Fibroblast of lung (primary cell): ENCODE measurements around the gene ASCC3. TPM values are rescaled to one million over a fixed set of nuclear protein-coding genes. Genes with fewer than 3 reads are reported as not detected.

Experiments
- DNase-seq, 2 donors: peaks; one replicate each; pipeline versions ENCODE4 v3.0.0 to v3.0.0-alpha.2; 2010; ENCODE audit warnings: low read depth in 2 of 2
- H2AFZ ChIP-seq: 2 replicates; pipeline ENCODE4 v1.5.1; 2012; ENCODE audit warnings: low read length, control low read depth, inconsistent platforms
- H3K27ac ChIP-seq: 2 replicates; pipeline ENCODE4 v1.5.1; 2011; ENCODE audit warnings: low read length, control low read depth; ENCODE audit not compliant: insufficient read depth
- H3K27me3 ChIP-seq: 2 replicates; pipeline ENCODE4 v1.5.1; 2011; ENCODE audit warnings: mild to moderate bottlenecking, low read length; ENCODE audit not compliant: control insufficient read depth, insufficient read depth
- H3K36me3 ChIP-seq: 2 replicates; pipeline ENCODE4 v1.5.1; 2011; ENCODE audit warnings: low read length; ENCODE audit not compliant: control insufficient read depth, insufficient read depth
- H3K4me1 ChIP-seq: 2 replicates; pipeline ENCODE4 v1.5.1; 2011; ENCODE audit warnings: low read length; ENCODE audit not compliant: control insufficient read depth, insufficient read depth; ENCODE audit errors: extremely low read depth
- H3K4me2 ChIP-seq: 2 replicates; pipeline ENCODE4 v1.5.1; 2011; ENCODE audit warnings: low read length, control low read depth; ENCODE audit not compliant: insufficient read depth; ENCODE audit errors: extremely low read depth
- H3K4me3 ChIP-seq, 4 experiments: fragments of 200-600 bp in 1 of 4; sonication (generic) in 1 of 4; replicated peaks in 1 of 4; 2 replicates each; pipeline ENCODE4 v1.5.1; 2011 to 2016; ENCODE audit warnings: low read length in 4 of 4, low read depth in 3 of 4, mild to moderate bottlenecking in 3 of 4, control low read depth in 2 of 4, inconsistent platforms in 1 of 4, mixed read lengths in 1 of 4; ENCODE audit not compliant: insufficient read depth in 1 of 4; ENCODE audit errors: control extremely low read depth in 1 of 4
- H3K79me2 ChIP-seq: 2 replicates; pipeline ENCODE4 v1.5.1; 2012; ENCODE audit warnings: mild to moderate bottlenecking, low read length, inconsistent platforms; ENCODE audit not compliant: control insufficient read depth, insufficient read depth
- H3K9ac ChIP-seq: 2 replicates; pipeline ENCODE4 v1.5.1; 2011; ENCODE audit warnings: mild to moderate bottlenecking, low read length, control low read depth; ENCODE audit not compliant: insufficient read depth
- H3K9me3 ChIP-seq: 2 replicates; pipeline ENCODE4 v1.5.1; 2012; ENCODE audit warnings: low read depth, low read length; ENCODE audit not compliant: control insufficient read depth, insufficient read depth
- H4K20me1 ChIP-seq: 2 replicates; pipeline ENCODE4 v1.5.1; 2011; ENCODE audit warnings: low read length; ENCODE audit not compliant: control insufficient read depth, insufficient read depth; ENCODE audit errors: extremely low read depth
- EZH2 ChIP-seq: IDR thresholded peaks from 2 replicates; pipeline ENCODE4 v1.5.1; 2012; ENCODE audit warnings: low read length, control low read depth, mild to moderate bottlenecking; ENCODE audit errors: missing control alignments
- polyA plus RNA-seq, 2 donors: library from polyadenylated mRNA; depleted of rRNA in 1 of 2; stranded (reverse) in 1 of 2; unstranded in 1 of 2; fragments of >200 nt; gene quantifications; 2 replicates each; pipeline ENCODE4 v1.2.1, GENCODE V29; 2011 to 2012; ENCODE audit warnings: missing spikeins in 1 of 2
- total RNA-seq: library from RNA; depleted of rRNA; stranded (reverse); fragments of >200 nt; gene quantifications from 2 replicates; pipeline ENCODE4 v1.2.1, GENCODE V29; 2014
- TF ChIP-seq, protein P1 (sequence below), 2 donors: IDR thresholded peaks in 1 of 2; conservative IDR thresholded peaks in 1 of 2; 1 replicate in 1 of 2; 2 replicates in 1 of 2; pipeline ENCODE4 v1.5.1; 2011 to 2012; ENCODE audit warnings: low read length in 2 of 2, control low read depth in 1 of 2, inconsistent platforms in 1 of 2, low read depth in 1 of 2, mild to moderate bottlenecking in 1 of 2

The ASCC3 gene
- total and polyA plus RNA-seq, 2 donors (not counting 1 experiment from before 2014, with no cell fraction given), result 36.2 to 75.3 TPM

DNA sequence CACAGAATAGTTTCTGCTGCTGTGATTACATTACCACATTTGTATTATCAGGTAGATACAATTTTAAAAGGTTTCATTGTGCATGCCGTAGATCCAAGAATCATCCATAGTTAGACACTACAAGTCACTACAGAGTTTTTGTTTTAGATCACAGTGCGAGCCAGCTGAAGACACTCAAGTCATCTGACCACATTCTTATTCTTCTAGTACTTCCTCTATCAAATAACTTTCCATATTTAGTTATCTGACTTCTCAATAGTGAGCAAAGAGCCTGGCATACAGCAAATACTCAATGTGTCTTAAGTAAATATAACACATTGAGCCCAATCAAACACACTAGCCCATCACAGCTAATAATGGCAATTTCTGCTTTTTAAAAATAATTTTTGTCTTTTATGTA, 195.4 kb downstream of the ASCC3 start:
- H3K9ac ChIP-seq, result no peak overlapping the region
- no peaks in the 10 kb centered on the region for H3K27me3 ChIP-seq
- H3K9me3 ChIP-seq, result no peaks in the 10 kb centered on the region
- H3K4me1 ChIP-seq, result no peaks in the 10 kb centered on the region
- TF ChIP-seq, protein P1, sequence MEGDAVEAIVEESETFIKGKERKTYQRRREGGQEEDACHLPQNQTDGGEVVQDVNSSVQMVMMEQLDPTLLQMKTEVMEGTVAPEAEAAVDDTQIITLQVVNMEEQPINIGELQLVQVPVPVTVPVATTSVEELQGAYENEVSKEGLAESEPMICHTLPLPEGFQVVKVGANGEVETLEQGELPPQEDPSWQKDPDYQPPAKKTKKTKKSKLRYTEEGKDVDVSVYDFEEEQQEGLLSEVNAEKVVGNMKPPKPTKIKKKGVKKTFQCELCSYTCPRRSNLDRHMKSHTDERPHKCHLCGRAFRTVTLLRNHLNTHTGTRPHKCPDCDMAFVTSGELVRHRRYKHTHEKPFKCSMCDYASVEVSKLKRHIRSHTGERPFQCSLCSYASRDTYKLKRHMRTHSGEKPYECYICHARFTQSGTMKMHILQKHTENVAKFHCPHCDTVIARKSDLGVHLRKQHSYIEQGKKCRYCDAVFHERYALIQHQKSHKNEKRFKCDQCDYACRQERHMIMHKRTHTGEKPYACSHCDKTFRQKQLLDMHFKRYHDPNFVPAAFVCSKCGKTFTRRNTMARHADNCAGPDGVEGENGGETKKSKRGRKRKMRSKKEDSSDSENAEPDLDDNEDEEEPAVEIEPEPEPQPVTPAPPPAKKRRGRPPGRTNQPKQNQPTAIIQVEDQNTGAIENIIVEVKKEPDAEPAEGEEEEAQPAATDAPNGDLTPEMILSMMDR (conservative IDR thresholded peaks at IDR 0.05 in 1 of 2, IDR thresholded peaks at IDR 0.05 in 1 of 2; ENCODE audit: low read depth in 1 of 2, low read length in 2 of 2), result no peak
- TF ChIP-seq EZH2, result no peak
- no peaks in the 10 kb centered on the region for H3K79me2 ChIP-seq
- no peaks in the 10 kb centered on the region for H3K36me3 ChIP-seq
- H4K20me1 ChIP-seq, result no peaks in the 10 kb centered on the region
- H3K4me2 ChIP-seq, result no peak overlapping the region
- H3K4me3 ChIP-seq, result no peak overlapping the region
- peak in 1 of 2 donors; percentile 10 for DNase-seq
- no peak overlapping the region for H3K27ac ChIP-seq
- H2AFZ ChIP-seq, result no peak overlapping the region

DNA sequence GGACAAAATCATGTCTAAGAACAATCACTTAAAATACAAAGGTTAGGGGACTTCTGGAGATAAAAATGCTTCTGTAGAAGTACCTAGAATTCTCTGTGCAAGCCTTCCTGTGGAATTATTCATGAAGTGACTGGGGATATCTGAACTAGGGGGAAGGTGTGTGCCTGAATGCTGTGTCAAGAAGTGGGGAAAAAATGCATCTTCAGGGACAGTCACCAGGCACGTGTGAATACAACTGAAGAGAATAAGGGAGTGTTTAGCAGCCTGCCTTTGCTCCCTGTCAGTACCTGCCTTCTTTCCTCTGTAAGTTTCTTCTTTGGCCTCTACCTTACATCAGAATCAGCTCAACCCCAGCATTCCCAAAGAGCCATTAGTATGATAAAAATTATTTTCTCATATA, 201.0 kb downstream of the ASCC3 start:
- no peak for DNase-seq
- H3K79me2 ChIP-seq, result no peaks in the 10 kb centered on the region
- no peaks in the 10 kb centered on the region for H3K36me3 ChIP-seq
- H3K4me2 ChIP-seq, result no peak overlapping the region
- H3K4me1 ChIP-seq, result no peaks in the 10 kb centered on the region
- H3K27ac ChIP-seq, result no peak overlapping the region
- TF ChIP-seq, protein P1 (conservative IDR thresholded peaks at IDR 0.05 in 1 of 2, IDR thresholded peaks at IDR 0.05 in 1 of 2; ENCODE audit: low read depth in 1 of 2, low read length in 2 of 2), result no peak
- no peak for TF ChIP-seq EZH2
- no peaks in the 10 kb centered on the region for H4K20me1 ChIP-seq
- H3K27me3 ChIP-seq, result no peaks in the 10 kb centered on the region
- no peak overlapping the region for H3K9ac ChIP-seq
- H3K4me3 ChIP-seq, result no peak overlapping the region
- H3K9me3 ChIP-seq, result no peaks in the 10 kb centered on the region
- H2AFZ ChIP-seq, result no peak overlapping the region

DNA sequence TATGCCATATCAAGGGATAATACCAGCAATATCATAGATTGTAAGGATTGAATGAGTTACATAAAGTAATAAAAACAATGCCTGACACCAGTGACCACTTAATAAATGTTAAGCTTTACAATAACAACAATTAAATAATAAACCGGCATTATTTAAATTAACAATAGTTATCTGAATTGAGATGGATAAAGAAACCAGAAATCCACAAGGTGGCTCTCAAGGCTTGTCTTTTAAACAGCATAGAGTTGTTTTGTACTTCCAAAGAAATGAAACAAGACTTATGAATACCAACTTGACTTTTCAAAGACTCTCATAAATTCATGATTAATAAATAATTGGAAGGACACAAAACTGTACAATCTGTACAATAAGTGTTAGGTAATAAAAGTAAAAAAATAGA, 203.1 kb downstream of the ASCC3 start:
- H3K27me3 ChIP-seq, result no peaks in the 10 kb centered on the region
- no peaks in the 10 kb centered on the region for H3K4me1 ChIP-seq
- DNase-seq, result peak in 1 of 2 donors; percentile 39
- no peaks in the 10 kb centered on the region for H4K20me1 ChIP-seq
- H3K36me3 ChIP-seq, result no peaks in the 10 kb centered on the region
- no peak overlapping the region for H3K27ac ChIP-seq
- TF ChIP-seq EZH2, result no peak
- TF ChIP-seq, protein P1 (conservative IDR thresholded peaks at IDR 0.05 in 1 of 2, IDR thresholded peaks at IDR 0.05 in 1 of 2; ENCODE audit: low read depth in 1 of 2, low read length in 2 of 2), result peak in 1 of 2 donors; percentile 15
- no peak overlapping the region for H3K4me3 ChIP-seq
- no peak overlapping the region for H2AFZ ChIP-seq
- H3K9me3 ChIP-seq, result no peaks in the 10 kb centered on the region
- H3K4me2 ChIP-seq, result no peak overlapping the region
- H3K79me2 ChIP-seq, result no peaks in the 10 kb centered on the region
- H3K9ac ChIP-seq, result no peak overlapping the region
